ENCODE results near the gene RASAL2. TPM values are rescaled to one million over a fixed set of nuclear protein-coding genes. Genes with fewer than 3 reads are reported as not detected.
A peak's percentile ranks its signal among the peaks of the same experiment; 100 is the strongest.

Gene RASAL2
- 7.7 and 10.1 TPM in 2 replicates for total RNA-seq

DNA sequence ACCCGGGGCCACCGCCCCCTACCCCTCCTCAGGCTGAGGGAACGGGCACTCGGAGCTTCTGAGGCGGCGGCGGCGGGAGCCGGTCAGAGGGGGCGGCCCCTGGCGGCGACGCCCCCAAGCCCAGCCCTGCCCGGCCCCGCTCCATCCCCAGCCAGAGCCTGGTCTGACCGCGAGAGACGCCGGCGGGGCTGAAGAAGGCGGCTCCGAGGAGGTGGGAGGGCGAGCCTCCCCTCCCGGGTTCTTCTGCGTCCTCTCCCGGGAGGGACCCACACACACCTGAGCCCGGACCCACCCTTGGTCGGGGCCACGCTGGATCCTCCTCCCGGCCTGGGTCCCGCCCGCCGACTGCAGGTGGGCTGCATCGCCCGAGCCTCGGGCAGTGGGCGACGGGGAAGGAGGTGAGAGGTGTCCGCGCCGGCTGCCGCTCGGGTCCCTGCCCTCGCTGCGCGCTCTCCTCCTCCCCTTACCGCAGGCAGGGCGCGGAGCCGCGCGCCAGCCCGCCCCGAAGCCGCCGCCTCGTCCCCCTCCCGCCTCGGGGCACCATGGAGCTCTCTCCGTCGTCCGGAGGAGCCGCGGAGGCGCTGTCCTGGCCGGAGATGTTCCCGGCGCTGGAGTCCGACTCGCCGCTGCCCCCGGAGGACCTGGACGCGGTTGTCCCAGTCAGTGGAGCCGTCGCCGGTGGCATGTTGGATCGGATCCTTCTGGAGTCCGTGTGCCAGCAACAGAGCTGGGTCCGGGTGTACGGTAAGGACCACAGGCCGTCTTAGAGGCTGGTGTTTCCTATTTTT lies at the start of gene RASAL2:
Gene RASAL2 (plus strand): TSS at position 154 of the 788 bp plus-strand sequence. CDS start 389 bp downstream, at position 543.
- DNase-seq (ENCODE audit: low read depth), result no peak
- TF ChIP-seq, protein P1, sequence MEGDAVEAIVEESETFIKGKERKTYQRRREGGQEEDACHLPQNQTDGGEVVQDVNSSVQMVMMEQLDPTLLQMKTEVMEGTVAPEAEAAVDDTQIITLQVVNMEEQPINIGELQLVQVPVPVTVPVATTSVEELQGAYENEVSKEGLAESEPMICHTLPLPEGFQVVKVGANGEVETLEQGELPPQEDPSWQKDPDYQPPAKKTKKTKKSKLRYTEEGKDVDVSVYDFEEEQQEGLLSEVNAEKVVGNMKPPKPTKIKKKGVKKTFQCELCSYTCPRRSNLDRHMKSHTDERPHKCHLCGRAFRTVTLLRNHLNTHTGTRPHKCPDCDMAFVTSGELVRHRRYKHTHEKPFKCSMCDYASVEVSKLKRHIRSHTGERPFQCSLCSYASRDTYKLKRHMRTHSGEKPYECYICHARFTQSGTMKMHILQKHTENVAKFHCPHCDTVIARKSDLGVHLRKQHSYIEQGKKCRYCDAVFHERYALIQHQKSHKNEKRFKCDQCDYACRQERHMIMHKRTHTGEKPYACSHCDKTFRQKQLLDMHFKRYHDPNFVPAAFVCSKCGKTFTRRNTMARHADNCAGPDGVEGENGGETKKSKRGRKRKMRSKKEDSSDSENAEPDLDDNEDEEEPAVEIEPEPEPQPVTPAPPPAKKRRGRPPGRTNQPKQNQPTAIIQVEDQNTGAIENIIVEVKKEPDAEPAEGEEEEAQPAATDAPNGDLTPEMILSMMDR (conservative IDR thresholded peaks at IDR 0.05; ENCODE audit: low read depth, low read length), result peak; percentile 31
- H3K4me3 ChIP-seq (ENCODE audit: low read depth, low read length), result peak within 1 kb of the TSS; percentile 88

DNA sequence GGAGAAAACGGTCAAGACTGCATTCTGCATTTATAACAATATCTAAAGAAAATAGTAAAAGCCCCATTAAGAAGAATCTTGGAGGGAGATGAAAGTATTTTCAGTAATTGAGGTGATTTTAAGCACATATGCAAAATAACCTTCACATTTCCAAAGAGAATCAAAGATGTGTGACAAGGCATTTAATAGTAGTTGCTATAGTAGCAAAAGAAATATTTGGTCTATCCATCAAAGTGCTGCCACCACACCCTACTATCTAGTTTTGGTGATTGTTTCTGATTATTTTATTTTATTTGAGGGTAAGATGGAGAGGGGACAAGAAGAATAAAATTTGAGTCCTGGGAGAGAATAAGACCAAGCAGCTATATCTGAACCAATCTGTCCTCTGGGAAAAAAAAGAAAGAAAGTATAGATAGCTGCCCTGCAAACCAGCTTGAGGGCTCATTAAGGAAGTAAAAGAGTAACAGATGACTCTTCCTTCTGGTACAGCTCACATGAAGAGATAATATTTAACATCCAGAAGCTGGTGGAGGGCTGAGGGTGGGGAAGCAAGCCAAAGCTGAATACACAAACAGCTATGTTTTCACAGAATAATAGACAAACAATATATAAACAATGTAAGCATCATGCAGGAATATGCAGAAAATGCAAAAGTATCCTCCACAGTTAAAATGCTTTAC lies 47.2 kb upstream of the RASAL2 start:
- no peak for DNase-seq (ENCODE audit: low read depth)
- H3K4me3 ChIP-seq (ENCODE audit: low read depth, low read length), result no peak overlapping the region
- TF ChIP-seq, protein P1 (conservative IDR thresholded peaks at IDR 0.05; ENCODE audit: low read depth, low read length), result no peak

DNA sequence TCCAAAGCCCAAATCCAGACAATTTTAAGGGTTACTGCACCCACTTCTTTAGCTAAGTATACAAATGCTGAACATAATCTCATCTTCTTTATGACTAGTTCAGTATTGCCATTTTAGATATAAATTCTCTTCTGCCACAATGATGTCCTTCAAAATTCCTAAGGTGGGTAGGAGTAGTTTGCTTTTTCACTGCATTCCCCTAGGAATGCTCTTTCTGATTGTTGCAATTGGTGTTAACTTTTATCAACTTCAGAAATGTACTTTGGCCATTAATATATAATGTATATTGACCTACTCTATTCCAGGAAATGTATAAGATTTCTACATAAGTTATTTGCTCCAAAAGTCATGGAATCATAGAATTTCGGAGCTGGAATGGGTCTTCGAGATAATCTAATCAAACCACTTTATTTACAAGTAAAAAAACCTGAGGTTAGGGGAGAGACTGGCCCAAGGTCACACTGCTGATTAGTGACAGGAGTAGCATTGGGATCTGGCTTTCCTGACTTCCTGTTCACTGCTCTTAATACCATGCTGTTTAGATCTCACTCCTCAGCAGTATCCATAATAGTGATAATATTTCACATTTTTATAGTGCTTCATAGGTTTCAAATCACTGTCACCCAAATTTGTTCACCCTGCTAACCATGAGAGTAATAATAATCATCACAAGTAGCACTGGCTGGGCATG lies 46.4 kb upstream of the RASAL2 start:
- TF ChIP-seq, protein P1 (conservative IDR thresholded peaks at IDR 0.05; ENCODE audit: low read depth, low read length), result no peak
- no peak overlapping the region for H3K4me3 ChIP-seq (ENCODE audit: low read depth, low read length)
- DNase-seq (ENCODE audit: low read depth), result no peak

DNA sequence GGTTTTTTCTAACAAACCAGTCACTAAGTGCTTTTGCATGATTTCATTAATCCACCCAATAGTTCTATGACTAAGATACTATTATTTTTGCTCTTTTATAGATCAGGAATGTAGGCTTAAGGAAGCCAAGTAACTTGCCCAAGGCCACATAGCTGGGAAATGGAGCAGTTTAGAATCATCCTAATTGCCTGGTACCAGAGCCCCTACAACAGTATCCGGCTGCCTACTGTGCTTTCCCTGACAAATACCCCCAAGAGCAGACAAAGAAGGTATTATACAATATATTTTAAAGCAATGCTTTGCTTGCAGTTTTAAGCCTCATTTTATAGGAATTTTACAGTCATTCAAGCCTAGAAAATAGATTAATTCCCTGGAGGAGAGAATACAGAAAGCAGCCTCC lies 45.5 kb upstream of the RASAL2 start:
- TF ChIP-seq, protein P1 (conservative IDR thresholded peaks at IDR 0.05; ENCODE audit: low read depth, low read length), result no peak
- no peak for DNase-seq (ENCODE audit: low read depth)

DNA sequence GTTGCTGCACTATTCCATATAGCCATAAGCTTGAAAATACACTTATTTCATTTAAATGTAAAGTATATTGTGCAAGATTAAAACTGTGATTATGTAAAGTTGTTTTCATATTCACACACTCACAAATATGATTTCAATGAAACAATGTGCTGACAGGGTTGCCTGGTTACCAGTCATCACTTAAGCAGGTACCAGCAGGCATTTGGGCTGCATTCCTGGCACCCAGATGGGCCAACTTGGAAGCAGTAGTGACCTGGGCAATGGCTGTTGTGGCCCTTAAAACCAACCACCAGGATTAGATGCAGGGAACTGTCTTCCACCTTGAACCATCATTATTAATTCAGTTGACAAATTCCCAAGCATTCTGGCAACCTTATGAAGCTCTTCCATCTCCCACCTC lies 45.0 kb upstream of the RASAL2 start:
- TF ChIP-seq, protein P1 (conservative IDR thresholded peaks at IDR 0.05; ENCODE audit: low read depth, low read length), result no peak
- DNase-seq (ENCODE audit: low read depth), result no peak
- H3K4me3 ChIP-seq (ENCODE audit: low read depth, low read length), result no peak overlapping the region

More for the DNA sequence above, 45.5 kb upstream of the RASAL2 start:
- H3K4me3 ChIP-seq (ENCODE audit: low read depth, low read length), result no peak overlapping the region

DNA sequence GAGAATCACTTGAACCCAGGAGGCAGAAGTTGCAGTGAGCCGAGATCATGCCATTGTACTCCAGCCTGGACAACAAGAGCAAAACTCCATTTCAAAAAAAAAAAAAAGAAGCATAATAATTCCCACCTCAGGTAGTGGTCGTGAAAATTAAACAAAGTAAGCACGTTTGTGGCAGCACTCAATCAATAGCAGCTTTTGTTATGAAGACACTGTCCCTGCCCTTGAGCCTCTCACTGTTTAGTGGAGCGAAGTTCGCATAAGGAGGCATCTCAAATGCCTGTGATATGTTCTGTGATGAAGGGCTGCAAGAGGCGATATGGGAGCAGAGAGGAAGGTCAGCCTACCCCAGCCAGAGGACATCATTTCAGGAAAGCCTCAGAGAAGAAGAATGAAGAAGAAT lies 43.8 kb upstream of the RASAL2 start:
- no peak for DNase-seq (ENCODE audit: low read depth)
- H3K4me3 ChIP-seq (ENCODE audit: low read depth, low read length), result no peak overlapping the region
- TF ChIP-seq, protein P1 (conservative IDR thresholded peaks at IDR 0.05; ENCODE audit: low read depth, low read length), result no peak

Data from epithelial cell of proximal tubule (primary cell).